IMR-90 (cell line): Measurements from ENCODE around the gene SCYGR8. TPM values are rescaled to one million over a fixed set of nuclear protein-coding genes. Genes with fewer than 3 reads are reported as not detected.

Experiments
- ATAC-seq: fragments of 200-7000 bp; cut with Tn5 transposase; 2 replicates; pipeline ENCODE4 v1.9.1; 2020; ENCODE audit warnings: low read depth, mild to moderate bottlenecking, moderate library complexity
- BruUV-seq: library from RNA; stranded (reverse); fragments of 400-500 nt; replicated peaks from 2 replicates; lab custom pipeline; 2021; lab: Mats Ljungman, UMichigan
- CTCF ChIA-PET: fragments of 300-600 bp; formaldehyde crosslinking; extraction: SDS; loops from one replicate; lab custom pipeline; 2021; ENCODE audit warnings: antibody characterized with exemption; lab: Yijun Ruan, JAX
- POLR2A ChIA-PET: fragments of 300-600 bp; sonication (Branson Sonifier 250); formaldehyde crosslinking; loops from one replicate; lab custom pipeline; 2022; ENCODE audit warnings: antibody characterized with exemption; ENCODE audit not compliant: unreplicated experiment; lab: Charles Lee
- DNase-seq: peaks from one replicate; pipeline ENCODE4 v3.0.0; 2013
- H2AFZ ChIP-seq: replicated peaks from 2 replicates; pipeline ENCODE3; 2013; ENCODE audit warnings: low read length, mild to moderate bottlenecking; ENCODE audit not compliant: poor library complexity
- H2AK5ac ChIP-seq: 2 replicates; pipeline ENCODE4 v1.6.1; 2013; ENCODE audit warnings: low read depth, low read length, inconsistent platforms
- H2AK9ac ChIP-seq: replicated peaks from 2 replicates; pipeline ENCODE3; 2013; ENCODE audit warnings: mild to moderate bottlenecking, low read depth, low read length, moderate library complexity; ENCODE audit not compliant: poor library complexity
- H2BK120ac ChIP-seq: 2 replicates; pipeline ENCODE4 v1.6.1; 2013; ENCODE audit warnings: low read depth, low read length, inconsistent platforms
- H2BK15ac ChIP-seq: 3 replicates; pipeline ENCODE4 v1.6.1; 2013; ENCODE audit warnings: low read depth, low read length, inconsistent platforms
- H2BK20ac ChIP-seq: 2 replicates; pipeline ENCODE4 v1.6.1; 2013; ENCODE audit warnings: low read depth, mild to moderate bottlenecking, inconsistent platforms, low read length, moderate library complexity
- H2BK5ac ChIP-seq: 2 replicates; pipeline ENCODE4 v1.6.1; 2013; ENCODE audit warnings: mild to moderate bottlenecking, low read depth, low read length, inconsistent platforms; ENCODE audit not compliant: poor library complexity, severe bottlenecking
- H3K14ac ChIP-seq: replicated peaks from 2 replicates; pipeline ENCODE4 v1.6.1; 2013; ENCODE audit warnings: low read depth, low read length, inconsistent platforms
- H3K18ac ChIP-seq: 2 replicates; pipeline ENCODE4 v1.6.1; 2013; ENCODE audit warnings: low read depth, low read length, control low read depth
- H3K23ac ChIP-seq: 2 replicates; pipeline ENCODE4 v1.6.1; 2013; ENCODE audit warnings: low read depth, low read length, inconsistent platforms
- H3K27ac ChIP-seq: 2 replicates; pipeline ENCODE4 v1.5.1; 2013; ENCODE audit warnings: mild to moderate bottlenecking, control low read depth, low read length; ENCODE audit not compliant: insufficient read depth
- H3K27me3 ChIP-seq: 2 replicates; pipeline ENCODE4 v1.6.1; 2013; ENCODE audit warnings: low read length; ENCODE audit not compliant: control insufficient read depth, insufficient read depth
- H3K36me3 ChIP-seq: 2 replicates; pipeline ENCODE4 v1.6.1; 2013; ENCODE audit warnings: low read length, mixed read lengths; ENCODE audit not compliant: control insufficient read depth, insufficient read depth
- H3K4ac ChIP-seq: 2 replicates; pipeline ENCODE4 v1.6.1; 2013; ENCODE audit warnings: low read depth, low read length, inconsistent platforms
- H3K4me1 ChIP-seq: 2 replicates; pipeline ENCODE4 v1.6.1; 2013; ENCODE audit warnings: low read length, mixed read lengths; ENCODE audit not compliant: control insufficient read depth, insufficient read depth
- H3K4me2 ChIP-seq: 2 replicates; pipeline ENCODE4 v1.6.1; 2013; ENCODE audit warnings: low read depth, mild to moderate bottlenecking, control low read depth, low read length, moderate library complexity
- H3K4me3 ChIP-seq: 2 replicates; pipeline ENCODE4 v1.5.1; 2013; ENCODE audit warnings: low read depth, mild to moderate bottlenecking, control low read depth, low read length, moderate library complexity; ENCODE audit not compliant: insufficient read depth
- H3K56ac ChIP-seq: 2 replicates; pipeline ENCODE4 v1.6.1; 2013; ENCODE audit warnings: low read length, inconsistent platforms; ENCODE audit not compliant: insufficient read depth; ENCODE audit errors: extremely low read depth
- H3K79me1 ChIP-seq, 2 experiments: 2 replicates each; pipeline ENCODE4 v1.6.1; 2013; ENCODE audit warnings: low read length in 2 of 2, inconsistent platforms in 1 of 2, low read depth in 1 of 2
- H3K9ac ChIP-seq: 2 replicates; pipeline ENCODE4 v1.6.1; 2013; ENCODE audit warnings: low read depth, low read length, control low read depth
- H3K9me1 ChIP-seq: 2 replicates; pipeline ENCODE4 v1.6.1; 2013; ENCODE audit warnings: low read length, inconsistent platforms; ENCODE audit not compliant: insufficient read depth
- H3K9me3 ChIP-seq: 2 replicates; pipeline ENCODE4 v1.6.1; 2013; ENCODE audit warnings: low read length; ENCODE audit not compliant: control insufficient read depth, insufficient read depth
- H4K20me1 ChIP-seq: 2 replicates; pipeline ENCODE4 v1.6.1; 2013; ENCODE audit warnings: low read length, inconsistent platforms; ENCODE audit not compliant: insufficient read depth
- H4K5ac ChIP-seq: 2 replicates; pipeline ENCODE4 v1.6.1; 2013; ENCODE audit warnings: mild to moderate bottlenecking, low read depth, low read length, control low read depth
- H4K8ac ChIP-seq, 2 experiments: 2 replicates each; pipeline ENCODE4 v1.6.1; 2013; ENCODE audit warnings: low read depth in 2 of 2, low read length in 2 of 2, control low read depth in 1 of 2, inconsistent platforms in 1 of 2
- H4K91ac ChIP-seq: 2 replicates; pipeline ENCODE4 v1.6.1; 2013; ENCODE audit warnings: low read depth, low read length, inconsistent platforms; ENCODE audit not compliant: insufficient read depth
- BHLHE40 ChIP-seq: fragments of 150-350 bp; IDR thresholded peaks from 2 replicates; pipeline ENCODE4 v1.6.1; 2016; ENCODE audit warnings: mild to moderate bottlenecking, low read depth, low read length
- CEBPB ChIP-seq: IDR thresholded peaks from 2 replicates; pipeline ENCODE4 v1.6.1; 2012; ENCODE audit warnings: low read depth, low read length, improper control_type of control experiment
- CHD1 ChIP-seq: IDR thresholded peaks from 2 replicates; pipeline ENCODE4 v1.6.1; 2012; ENCODE audit warnings: low read depth, low read length, improper control_type of control experiment
- CTCF ChIP-seq: conservative IDR thresholded peaks from 2 replicates; pipeline ENCODE4 v1.5.1; 2012; ENCODE audit warnings: mild to moderate bottlenecking, low read depth, low read length, improper control_type of control experiment
- ELK1 ChIP-seq: fragments of 150-350 bp; IDR thresholded peaks from 2 replicates; pipeline ENCODE4 v1.6.1; 2016; ENCODE audit warnings: low read depth, mild to moderate bottlenecking, low read length, moderate library complexity, borderline replicate concordance
- FOS ChIP-seq: fragments of 150-350 bp; IDR thresholded peaks from 2 replicates; pipeline ENCODE4 v1.6.1; 2016; ENCODE audit warnings: low read depth, low read length
- MAFK ChIP-seq: IDR thresholded peaks from 2 replicates; pipeline ENCODE4 v1.6.1; 2012; ENCODE audit warnings: low read depth, low read length, improper control_type of control experiment
- MXI1 ChIP-seq: IDR thresholded peaks from 2 replicates; pipeline ENCODE4 v1.6.1; 2012; ENCODE audit warnings: low read depth, mild to moderate bottlenecking, low read length, moderate library complexity, borderline replicate concordance
- NFE2L2 ChIP-seq: fragments of 150-350 bp; IDR thresholded peaks from 2 replicates; pipeline ENCODE4 v1.6.1; 2016; ENCODE audit warnings: low read depth, mild to moderate bottlenecking, low read length
- RAD21 ChIP-seq: IDR thresholded peaks from 2 replicates; pipeline ENCODE4 v1.6.1; 2012; ENCODE audit warnings: low read length, improper control_type of control experiment
- RCOR1 ChIP-seq: IDR thresholded peaks from 2 replicates; pipeline ENCODE4 v1.6.1; 2012; ENCODE audit warnings: mild to moderate bottlenecking, low read length, improper control_type of control experiment; ENCODE audit not compliant: insufficient replicate concordance
- RFX5 ChIP-seq: IDR thresholded peaks from 2 replicates; pipeline ENCODE4 v1.8.0; 2012; ENCODE audit warnings: low read depth, mild to moderate bottlenecking, low read length, moderate library complexity
- SMC3 ChIP-seq: fragments of 150-350 bp; IDR thresholded peaks from 2 replicates; pipeline ENCODE4 v1.6.1; 2016; ENCODE audit warnings: low read depth, mild to moderate bottlenecking, antibody characterized with exemption, low read length, moderate library complexity
- USF2 ChIP-seq: fragments of 150-350 bp; IDR thresholded peaks from 2 replicates; pipeline ENCODE4 v1.6.1; 2017; ENCODE audit warnings: mild to moderate bottlenecking, antibody characterized with exemption, low read length, low read depth
- WGBS, 2 experiments: methylation state at CpG; one replicate each; pipeline versions ENCODE4 v1.1.5 to v1.1.7; 2013; ENCODE audit warnings: missing lambda C conversion rate in 2 of 2; ENCODE audit not compliant: insufficient read length in 1 of 2; ENCODE audit errors: extremely low coverage in 2 of 2; 5-methylcytosine and 5-hydroxymethylcytosine counted together
- dilution Hi-C: fragments of 300-500 bp; cut with HindIII; formaldehyde crosslinking; loops from one replicate; pipeline ENCODE4 v1.14.3; 2018; ENCODE audit warnings: low sequenced_read_pairs; ENCODE audit not compliant: unreplicated experiment
- in situ Hi-C: fragments of 300-500 bp; cut with MboI; formaldehyde crosslinking; loops from 3 replicates; pipeline ENCODE4 v1.14.3; 2019; ENCODE audit warnings: low sequenced_read_pairs, inconsistent platforms, mixed read lengths
- intact Hi-C: fragments of 100-400 bp; cut with micrococcal nuclease; formaldehyde crosslinking; loops from 2 replicates; pipeline ENCODE4 v1.10.0; 2022
- polyA plus RNA-seq, 3 experiments: library from polyadenylated mRNA; depleted of rRNA; stranded (reverse); fragments of >200 nt; gene quantifications; 2 replicates each; pipeline ENCODE4 v1.2.3, GENCODE V29; 2012; ENCODE audit warnings: low replicate concordance in 1 of 3
- total RNA-seq: library from RNA; depleted of rRNA; stranded (reverse); fragments of >200 nt; gene quantifications from 2 replicates; pipeline ENCODE4 v1.2.3, GENCODE V29; 2012

The SCYGR8 gene
- total and polyA plus RNA-seq, 2 of the 4 experiments (the other 2 are of a cell fraction) = not detected

GRCh38 chr2:227793148-227793712, 47.5 kb downstream of the SCYGR8 start:
- Histone ChIP-seq H2BK20ac (no peak overlapping the region), H4K8ac (no peak overlapping the region), H3K79me1 (no peaks in the 10 kb centered on the region), H3K9me3 (no peaks in the 10 kb centered on the region), H2AFZ (no peak overlapping the region), H2AK9ac (no peak overlapping the region), H4K5ac (no peak overlapping the region), H4K20me1 (no peaks in the 10 kb centered on the region), H2BK120ac (no peak overlapping the region), H3K4me2 (no peak overlapping the region), H3K4ac (no peak overlapping the region), H3K4me1 (no peaks in the 10 kb centered on the region), H2AK5ac (no peak overlapping the region), H3K9me1 (no peaks in the 10 kb centered on the region), H3K23ac (no peak overlapping the region), H2BK5ac (no peak overlapping the region), H3K4me3 (no peak overlapping the region), H3K36me3 (no peaks in the 10 kb centered on the region), H3K56ac (no peak overlapping the region), H3K14ac (no peak overlapping the region), H3K9ac (no peak overlapping the region), H4K91ac (no peak overlapping the region), H3K27ac (no peak overlapping the region), H2BK15ac (no peak overlapping the region), H3K18ac (no peak overlapping the region), H3K27me3 (peaks cover under 1% of the 10 kb centered on the region; the same call in 1 of the 2 replicates)
- ChIA-PET CTCF (no interaction called here), POLR2A (no interaction called here)
- no peak for TF ChIP-seq CEBPB
- TF ChIP-seq SMC3 = no peak
- TF ChIP-seq FOS = no peak
- no peak for TF ChIP-seq RAD21
- no peak for TF ChIP-seq NFE2L2
- no peak for TF ChIP-seq RFX5
- no peak for TF ChIP-seq MAFK
- TF ChIP-seq USF2 = no peak
- no peak for TF ChIP-seq BHLHE40
- TF ChIP-seq CHD1 = no peak
- no peak for TF ChIP-seq MXI1
- TF ChIP-seq ELK1 = no peak
- no peak for TF ChIP-seq CTCF
- TF ChIP-seq RCOR1 = no peak
- intact Hi-C loops (no loop called here), dilution Hi-C loops (no loop called here), in situ Hi-C loops (no loop called here)
- WGBS, 2 experiments = 100% methylated on average over 2 of the region's 5 CpGs; no CpG with 5 or more reads in 1 of the 2 experiments
- ATAC-seq = no peak
- no TSS peak for BruUV-seq
- DNase-seq = no peak
